ENCODE data around the gene ADRA1B.
A peak's percentile ranks its signal among the peaks of the same experiment; 100 is the strongest.
"Not testable (repeated sequence)": the region's sequence is repeated elsewhere in the genome, so short reads cannot be mapped to it uniquely, and the experiment has no call there.

Gene ADRA1B

DNA sequence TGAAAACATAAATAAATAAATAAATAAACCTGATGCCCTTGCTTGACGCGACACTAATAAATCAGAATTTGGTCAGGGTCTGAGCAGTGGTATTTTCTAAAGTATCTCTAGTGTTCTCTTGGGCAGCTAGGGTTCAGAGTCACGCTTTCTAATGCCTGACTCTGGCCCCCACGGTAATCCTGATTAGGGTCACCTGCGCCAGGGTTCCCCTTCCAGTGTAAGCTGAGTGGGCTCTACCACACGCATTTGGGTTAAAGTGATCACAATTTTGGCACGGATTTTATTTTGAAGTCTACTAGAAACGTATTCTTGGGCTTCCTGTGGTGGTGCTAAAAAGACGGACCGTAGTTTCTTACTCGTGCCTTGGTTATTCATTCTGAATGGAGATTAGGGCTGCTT, 93.3 kb downstream of the ADRA1B start:
- DNase-seq (ENCODE audit: low read depth in 2 of 3, low spot score in 1 of 3): no peak

- DNase-seq (ENCODE audit: low read depth in 2 of 3, low spot score in 1 of 3): no peak
Measured at GRCh38 chr5:160011471-160011870, 95.2 kb downstream of the ADRA1B start.

DNA sequence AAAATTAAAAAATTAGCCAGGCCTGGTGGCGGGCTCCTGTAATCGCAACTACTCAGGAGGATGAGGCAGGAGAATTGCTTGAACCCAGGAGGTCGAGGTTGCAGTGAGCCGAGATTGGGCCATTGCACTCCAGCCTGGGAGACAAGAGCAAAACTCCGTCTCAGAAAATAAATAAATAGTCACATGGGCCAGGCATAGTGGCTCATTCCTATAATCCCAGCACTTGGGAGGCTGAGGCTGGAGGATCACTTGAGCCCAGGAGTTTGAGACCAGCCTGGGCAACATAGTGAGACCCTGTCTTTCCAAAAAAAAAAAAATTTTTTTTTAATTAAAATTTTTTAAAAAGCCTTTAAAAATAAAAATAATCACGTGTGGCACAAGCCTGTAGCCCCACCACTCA, 97.9 kb downstream of the ADRA1B start:
- not testable (repeated sequence) for DNase-seq (ENCODE audit: low read depth in 2 of 3, low spot score in 1 of 3)

GRCh38 chr5:160018945-160019625, 102.8 kb downstream of the ADRA1B start:
- no peak for DNase-seq (ENCODE audit: low read depth in 2 of 3, low spot score in 1 of 3)

GRCh38 chr5:160020266-160020770, 104.0 kb downstream of the ADRA1B start:
- no peak for DNase-seq (ENCODE audit: low read depth in 2 of 3, low spot score in 1 of 3)

DNA sequence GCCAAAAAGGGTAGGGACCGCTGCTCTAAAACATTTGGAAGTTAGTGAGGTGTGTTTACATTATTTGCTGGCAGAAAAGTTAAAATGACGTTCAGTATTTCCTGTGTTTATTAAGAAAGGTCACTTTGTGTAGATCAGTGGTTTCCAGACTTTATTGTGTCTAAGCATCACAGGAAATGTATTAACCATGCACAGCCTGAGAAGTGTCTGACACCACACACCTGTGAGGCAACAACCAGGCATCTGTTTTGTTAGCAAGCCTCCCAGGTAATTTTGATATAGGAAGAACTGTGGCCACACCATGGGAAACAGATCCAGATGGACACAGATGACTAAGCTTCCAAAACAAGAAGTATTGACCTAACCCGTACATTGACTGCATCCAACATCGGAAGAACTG, 104.7 kb downstream of the ADRA1B start:
- no peak for DNase-seq (ENCODE audit: low read depth in 2 of 3, low spot score in 1 of 3)

- DNase-seq (ENCODE audit: low read depth in 2 of 3, low spot score in 1 of 3): peak in 2 of 3 donors; percentile 16 to 65
Measured at GRCh38 chr5:160021831-160022446, 105.7 kb downstream of the ADRA1B start.
